Esophagus squamous epithelium (tissue), 5 donors: ENCODE measurements around the gene CTSE. TPM values are rescaled to one million over a fixed set of nuclear protein-coding genes. Genes with fewer than 3 reads are reported as not detected.

Experiments used
- DNase-seq: peaks from one replicate; lab custom pipeline; 2025; lab: John Stamatoyannopoulos, UW
- H3K27ac ChIP-seq, 4 donors: fragments of 200-600 bp; sonication (generic); one replicate each; pipeline ENCODE4 v1.5.1; 2016 to 2019; ENCODE audit warnings: mild to moderate bottlenecking in 1 of 4
- H3K27me3 ChIP-seq, 4 donors: fragments of 200-600 bp; sonication (generic); 1 replicate in 3 of 4; 2 replicates in 1 of 4; pipeline versions ENCODE4 v1.5.1 to v1.6.0; 2017 to 2021; ENCODE audit warnings: antibody characterized with exemption in 1 of 4
- H3K36me3 ChIP-seq, 3 donors: fragments of 200-600 bp; sonication (generic); one replicate each; pipeline ENCODE4 v1.5.1; 2016 to 2019
- H3K4me1 ChIP-seq, 3 donors: fragments of 200-600 bp; sonication (generic); one replicate each; pipeline ENCODE4 v1.5.1; 2017 to 2019
- H3K4me3 ChIP-seq, 4 donors: fragments of 200-600 bp; sonication (generic); 1 replicate in 3 of 4; 2 replicates in 1 of 4; pipeline ENCODE4 v1.5.1; 2016 to 2019; ENCODE audit warnings: mild to moderate bottlenecking in 2 of 4, moderate library complexity in 1 of 4
- H3K9me3 ChIP-seq, 3 donors: fragments of 200-600 bp; sonication (generic); one replicate each; pipeline ENCODE4 v1.5.1; 2016 to 2019
- CTCF ChIP-seq, 6 experiments: fragments of 450-650 bp in 4 of 6; fragments of 200-600 bp in 2 of 6; sonication (generic) in 2 of 6; IDR thresholded peaks; one replicate each; pipeline ENCODE4 v1.5.1; 2016 to 2019; ENCODE audit warnings: antibody characterized with exemption in 6 of 6, mild to moderate bottlenecking in 4 of 6, moderate library complexity in 4 of 6
- POLR2A ChIP-seq, 4 donors: fragments of 450-650 bp; IDR thresholded peaks; one replicate each; pipeline ENCODE4 v1.6.1; 2017; ENCODE audit warnings: antibody characterized with exemption in 4 of 4, mild to moderate bottlenecking in 4 of 4, moderate library complexity in 3 of 4
- WGBS, 2 donors: methylation state at CpG; one replicate each; pipeline ENCODE4 v1.1.5; 2018; 5-methylcytosine and 5-hydroxymethylcytosine counted together
- intact Hi-C: fragments of 100-400 bp; cut with DNase I; formaldehyde crosslinking; loops from one replicate; pipeline ENCODE4 v1.15.0; 2022
- total RNA-seq, 4 donors: library from RNA; depleted of rRNA; stranded (reverse); fragments of >200 nt; gene quantifications; one replicate each; pipeline ENCODE4 v1.1.0, GENCODE V29; 2016
- donor health status: DM: yes; HTN: yes; CAD: no.

Gene CTSE
- total RNA-seq, 4 donors from 2014 or later: 0.32 to 0.48 (median 0.38) TPM; not detected in 1

- no peak for TF ChIP-seq CTCF (IDR thresholded peaks at IDR 0.05)
- intact Hi-C loops: loop anchor here (10.0 kb wide), 1 partner anchor 84 kb away; no protein-coding TSS in a partner anchor
- H3K9me3 ChIP-seq: no peaks in the 10 kb centered on the region
- no peaks in the 10 kb centered on the region for H3K27me3 ChIP-seq
- H3K36me3 ChIP-seq: no peaks in the 10 kb centered on the region
- WGBS, 2 donors: 71 to 88% methylated on average over 5 to 9 of the region's 9 CpGs
- no peak for DNase-seq
- H3K27ac ChIP-seq: no peak overlapping the region
- H3K4me3 ChIP-seq: no peak overlapping the region
- peaks cover 0 to 46% (median 8%) of the 10 kb centered on the region in 3 donors for H3K4me1 ChIP-seq
Observed at GRCh38 chr1:206021008-206021625, 2.6 kb downstream of the CTSE start.

DNA sequence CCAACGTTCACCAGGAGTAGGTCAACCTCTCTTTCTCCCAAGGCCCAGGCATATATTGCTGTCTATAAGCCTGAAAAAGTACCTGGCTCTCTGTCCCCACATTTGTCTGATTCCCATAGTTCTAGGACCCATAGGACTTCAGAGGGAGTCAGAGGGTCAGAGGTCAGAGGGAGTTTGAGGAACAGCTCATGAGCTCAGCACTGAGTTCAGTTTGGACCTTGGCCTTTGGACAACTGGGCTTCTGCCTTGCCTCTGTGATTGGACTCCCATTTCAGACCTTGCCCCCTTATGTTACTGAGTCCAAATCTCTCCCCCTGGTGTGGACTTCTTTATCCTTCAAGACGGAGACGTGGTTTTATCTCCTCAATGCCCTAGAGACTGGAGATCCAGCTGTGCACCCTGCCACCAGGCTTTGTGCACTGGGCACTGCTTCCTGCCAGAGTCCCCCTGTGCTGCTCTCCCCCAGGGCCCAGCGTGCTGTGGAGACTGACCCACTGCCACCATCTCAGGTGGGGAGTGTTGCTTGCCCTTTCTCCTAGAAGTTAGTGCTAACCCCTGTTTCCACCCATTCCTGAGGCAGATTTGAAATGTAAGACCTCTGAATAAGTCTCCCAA, 3.2 kb downstream of the CTSE start:
- no peak for DNase-seq
- TF ChIP-seq CTCF (IDR thresholded peaks at IDR 0.05) (no peak), POLR2A (IDR thresholded peaks at IDR 0.05) (no peak)
- Histone ChIP-seq H3K27me3 (no peaks in the 10 kb centered on the region), H3K27ac (no peak overlapping the region), H3K36me3 (no peaks in the 10 kb centered on the region), H3K9me3 (no peaks in the 10 kb centered on the region), H3K4me1 (peaks cover 0 to 40% (median 6%) of the 10 kb centered on the region in 3 donors), H3K4me3 (no peak overlapping the region)
- intact Hi-C loops: loop anchor here (10.0 kb wide), 1 partner anchor 84 kb away; no protein-coding TSS in a partner anchor
- 94 to 97% methylated on average over 2 to 4 of the region's 4 CpGs for WGBS, 2 donors

DNA sequence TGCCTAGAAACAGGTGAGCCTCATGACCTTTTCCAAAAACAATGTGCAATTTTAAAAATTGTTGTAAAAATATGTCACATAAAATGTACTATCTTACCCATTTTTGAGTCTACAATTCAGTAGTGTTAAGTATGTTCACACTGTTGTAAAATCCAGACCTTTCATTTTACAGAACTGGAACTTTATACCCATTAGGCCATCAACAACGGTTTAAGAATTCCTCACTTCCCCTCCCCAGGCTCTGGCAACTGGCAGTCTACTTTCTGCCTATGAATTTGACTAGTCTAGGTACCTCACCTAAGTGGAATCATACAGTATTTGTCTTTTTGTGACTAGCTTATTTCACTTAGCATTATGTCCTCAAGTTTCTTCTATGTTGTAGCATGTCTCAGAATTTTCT, 8.6 kb downstream of the CTSE start:
- TF ChIP-seq POLR2A (IDR thresholded peaks at IDR 0.05) (no peak), CTCF (IDR thresholded peaks at IDR 0.05) (no peak)
- Histone ChIP-seq H3K4me3 (no peak overlapping the region), H3K9me3 (no peaks in the 10 kb centered on the region), H3K27ac (no peak overlapping the region), H3K36me3 (no peaks in the 10 kb centered on the region), H3K27me3 (no peaks in the 10 kb centered on the region), H3K4me1 (peaks cover 0 to 13% (median 4%) of the 10 kb centered on the region in 3 donors)
- WGBS, 2 donors: 50 to 73% methylated on average over 1 of the region's 1 CpG
- DNase-seq: no peak
- intact Hi-C loops: no loop called here

DNA sequence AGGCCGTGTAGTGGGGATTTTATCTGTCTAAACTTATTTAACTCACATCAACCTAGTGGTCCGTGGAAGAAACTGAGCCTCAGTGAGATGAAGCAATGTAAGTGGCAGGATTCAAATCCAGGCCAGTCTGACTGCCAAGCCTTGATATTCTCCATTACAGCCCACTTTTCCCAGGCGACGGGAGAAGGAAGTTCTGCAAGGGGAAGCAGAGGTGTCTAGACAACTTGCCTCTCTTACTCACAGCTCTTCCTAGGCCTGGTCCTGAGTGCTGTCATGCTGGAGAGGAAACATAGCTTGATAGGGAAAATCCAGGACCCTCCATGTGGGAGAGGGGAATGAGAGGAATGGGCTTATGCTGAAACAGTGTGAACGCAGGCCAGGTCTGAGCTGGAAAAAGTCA, 9.1 kb downstream of the CTSE start:
- TF ChIP-seq CTCF (IDR thresholded peaks at IDR 0.05): no peak
- no peak for TF ChIP-seq POLR2A (IDR thresholded peaks at IDR 0.05)
- intact Hi-C loops: no loop called here
- H3K9me3 ChIP-seq: no peaks in the 10 kb centered on the region
- H3K36me3 ChIP-seq: no peaks in the 10 kb centered on the region
- H3K4me1 ChIP-seq: peaks cover 0 to 13% (median 4%) of the 10 kb centered on the region in 3 donors
- no peak overlapping the region for H3K27ac ChIP-seq
- WGBS, 2 donors: 85 to 90% methylated on average over 5 of the region's 5 CpGs
- H3K27me3 ChIP-seq: no peaks in the 10 kb centered on the region
- DNase-seq: no peak
- no peak overlapping the region for H3K4me3 ChIP-seq

DNA sequence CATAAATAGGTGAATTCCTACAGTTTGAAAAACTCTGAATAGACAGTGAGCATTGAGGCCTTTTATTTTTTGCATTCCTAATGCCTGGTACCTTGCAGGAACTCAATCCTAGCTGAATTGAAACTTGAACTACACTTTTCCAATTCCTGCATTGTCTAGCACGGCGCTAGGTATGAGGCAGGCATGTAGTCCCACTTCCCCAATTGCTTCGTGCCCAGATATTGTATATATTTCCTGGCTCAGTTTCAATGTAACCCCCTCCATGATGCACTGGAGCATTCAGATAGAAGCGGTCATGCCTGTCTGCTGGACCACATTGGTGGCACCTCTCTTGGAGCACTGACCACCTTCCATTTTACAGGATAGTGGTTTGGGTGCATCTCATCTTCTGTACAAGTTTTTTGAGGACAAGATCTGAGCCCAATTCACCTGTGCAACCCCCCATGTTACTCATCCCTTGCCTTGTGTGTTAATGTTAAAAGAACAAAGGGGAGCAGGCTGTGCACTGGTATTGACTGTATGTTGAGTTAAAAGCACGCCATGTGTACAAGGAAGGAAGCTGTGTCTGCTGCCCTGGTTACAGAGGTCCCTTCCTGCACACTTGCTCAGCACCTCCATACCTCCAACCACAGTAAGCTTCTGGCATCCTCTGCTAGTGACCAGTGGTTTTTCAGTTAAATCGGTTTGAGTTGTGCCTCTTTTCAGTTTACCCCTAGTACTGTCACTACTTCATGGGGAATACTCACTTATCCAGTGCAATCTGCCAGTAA, 10.5 kb downstream of the CTSE start:
- intact Hi-C loops: no loop called here
- Histone ChIP-seq H3K4me3 (no peak overlapping the region), H3K27me3 (no peaks in the 10 kb centered on the region), H3K36me3 (no peaks in the 10 kb centered on the region), H3K4me1 (peaks cover 0 to 13% (median 4%) of the 10 kb centered on the region in 3 donors), H3K27ac (no peak overlapping the region), H3K9me3 (no peaks in the 10 kb centered on the region)
- 83 to 84% methylated on average over 6 of the region's 6 CpGs for WGBS, 2 donors
- DNase-seq: no peak
- TF ChIP-seq POLR2A (IDR thresholded peaks at IDR 0.05): no peak
- TF ChIP-seq CTCF (IDR thresholded peaks at IDR 0.05): no peak
